K562 (cell line): ENCODE data around the gene FAR2. TPM values are rescaled to one million over a fixed set of nuclear protein-coding genes. Genes with fewer than 3 reads are reported as not detected.

ENCODE experiments used
- BHLHE40 ChIP-seq: IDR thresholded peaks from 2 replicates; pipeline ENCODE4 v1.6.1; 2011; ENCODE audit warnings: low read length, improper control_type of control experiment
- JUN ChIP-seq, 2 experiments: sonication (generic) in 1 of 2; formaldehyde crosslinking in 1 of 2; IDR thresholded peaks; 2 replicates each; pipeline versions ENCODE4 v1.6.1 to v1.8.0; 2012 to 2022; ENCODE audit warnings: borderline replicate concordance in 2 of 2, mild to moderate bottlenecking in 2 of 2, improper control_type of control experiment in 1 of 2, low read depth in 1 of 2, low read length in 1 of 2, missing genetic modification reagents in 1 of 2
- LCOR ChIP-seq: sonication (generic); formaldehyde crosslinking; IDR thresholded peaks from 2 replicates; pipeline ENCODE4 v1.8.0; 2022; ENCODE audit warnings: mild to moderate bottlenecking, missing genetic modification reagents
- MCM7 ChIP-seq, 2 experiments: fragments of 450-650 bp; IDR thresholded peaks; 2 replicates each; pipeline ENCODE4 v1.6.1; 2016 to 2018
- MTA1 ChIP-seq: fragments of 450-650 bp; IDR thresholded peaks from 2 replicates; pipeline ENCODE4 v1.6.1; 2017; ENCODE audit warnings: borderline replicate concordance
- NRF1 ChIP-seq, 2 experiments: fragments of 450-650 bp; IDR thresholded peaks in 1 of 2; conservative IDR thresholded peaks in 1 of 2; 2 replicates each; pipeline ENCODE4 v1.6.1; 2014; ENCODE audit warnings: mild to moderate bottlenecking in 2 of 2
- SMARCA5 ChIP-seq: fragments of 450-650 bp; IDR thresholded peaks from 2 replicates; pipeline ENCODE4 v1.6.1; 2016
- TAF15 ChIP-seq: fragments of 200-400 bp; formaldehyde crosslinking; IDR thresholded peaks from 2 replicates; pipeline ENCODE4 v1.6.1; 2017; ENCODE audit warnings: mild to moderate bottlenecking, low read depth, low read length, moderate library complexity
- THRAP3 ChIP-seq: fragments of 450-650 bp; IDR thresholded peaks from 2 replicates; pipeline ENCODE4 v1.6.1; 2016; ENCODE audit warnings: mild to moderate bottlenecking, inconsistent platforms, borderline replicate concordance
- ZNF239 ChIP-seq: fragments of 250-450 bp; sonication (Bioruptor Pico); IDR thresholded peaks from 2 replicates; pipeline ENCODE4 v1.4.0; 2020; ENCODE audit warnings: mild to moderate bottlenecking
- polyA plus RNA-seq, 8 experiments: library from polyadenylated mRNA; depleted of rRNA in 4 of 8; stranded (reverse) in 5 of 8; unstranded in 3 of 8; fragments of >200 nt; fragmentation: Nextera tagmentation in 2 of 8; fragmentation: Illumina TruSeq in 1 of 8; extraction: Ambion mirVana in 2 of 8; extraction: Trizol in 1 of 8; gene quantifications; 2 replicates each; pipeline versions ENCODE4 v1.2.1 to v1.2.3, GENCODE V29; 2011 to 2014; ENCODE audit warnings: inconsistent platforms in 1 of 8, missing spikeins in 1 of 8
- total RNA-seq, 7 experiments: library from RNA; depleted of rRNA in 6 of 7; stranded (reverse); fragments of >200 nt in 6 of 7; fragmentation: Illumina TruSeq in 2 of 7; extraction: Trizol in 2 of 7; gene quantifications; 2 replicates each; pipeline versions ENCODE4 v1.2.1 to v1.2.3, GENCODE V29; 2011 to 2021; ENCODE audit warnings: low replicate concordance in 1 of 7
- TF ChIP-seq, protein P1 (sequence below): fragments of 450-650 bp; IDR thresholded peaks from 2 replicates; pipeline ENCODE4 v1.6.1; 2016; ENCODE audit warnings: low read depth
- TF ChIP-seq, protein P2 (sequence below): fragments of 150-350 bp; IDR thresholded peaks from 2 replicates; pipeline ENCODE4 v1.6.1; 2014; ENCODE audit warnings: low read depth, mild to moderate bottlenecking, low read length, borderline replicate concordance

Gene FAR2
- total and polyA plus RNA-seq, 9 of the 15 experiments (the other 6 are each of a cell fraction or from before 2014, with no cell fraction given), result 5.0 to 13.4 (median 8.5) TPM

DNA sequence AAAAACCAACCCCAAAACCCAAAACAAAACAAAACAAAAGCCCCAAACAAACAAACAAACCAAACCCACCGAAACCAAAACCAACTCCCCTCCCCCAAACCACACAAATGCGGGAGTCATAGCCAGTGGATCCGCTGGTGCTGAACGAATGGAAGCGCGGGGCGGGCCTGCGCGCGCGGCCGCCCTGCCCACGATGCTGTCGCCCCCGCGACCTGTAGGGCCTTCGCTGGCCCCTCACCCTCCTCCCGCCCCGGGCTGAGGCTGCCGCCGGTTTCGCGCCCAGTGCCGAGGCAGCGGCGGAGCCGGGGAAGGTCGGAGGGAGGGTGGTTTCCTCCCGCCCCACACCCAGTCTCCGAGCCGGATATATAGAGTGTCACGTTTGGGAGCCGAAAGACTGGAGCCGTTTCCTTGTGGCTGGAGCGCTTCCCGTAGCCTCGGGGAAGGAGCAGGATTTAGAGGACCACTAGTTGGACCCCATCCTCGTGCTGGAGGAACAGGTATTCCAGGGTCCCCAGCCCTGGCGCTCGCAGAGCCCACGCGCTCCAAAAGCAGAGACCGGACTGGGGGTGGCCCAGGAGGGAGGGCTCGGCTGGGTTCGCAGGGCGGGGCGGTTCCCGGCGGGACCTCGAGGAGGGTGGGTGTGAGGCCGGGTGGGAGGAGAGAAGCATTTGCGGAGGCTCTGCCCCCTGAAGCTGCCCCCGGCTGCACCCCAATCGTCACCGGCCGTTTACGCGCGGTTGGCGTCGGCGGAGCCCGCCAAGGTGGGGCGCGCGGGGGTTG is at the start of gene FAR2 (continued):
- 0 out of 2 replicates have a peak, but pooled peaks have one; percentile 27 for TF ChIP-seq LCOR (CRISPR knock-in tag)
- TF ChIP-seq JUN (IDR thresholded peaks at IDR 0.05; ENCODE audit: borderline replicate concordance, low read depth, low read length), result no peak
- no peak for TF ChIP-seq JUN (CRISPR knock-in tag; IDR thresholded peaks at IDR 0.05; ENCODE audit: borderline replicate concordance)
- no peak for TF ChIP-seq MTA1
- TF ChIP-seq THRAP3, result no peak
- peak; percentile 54 to 56; a peak in 3 of 4 replicates for TF ChIP-seq NRF1 (conservative IDR thresholded peaks at IDR 0.05 in 1 of 2, IDR thresholded peaks at IDR 0.05 in 1 of 2)
- TF ChIP-seq, protein P1, sequence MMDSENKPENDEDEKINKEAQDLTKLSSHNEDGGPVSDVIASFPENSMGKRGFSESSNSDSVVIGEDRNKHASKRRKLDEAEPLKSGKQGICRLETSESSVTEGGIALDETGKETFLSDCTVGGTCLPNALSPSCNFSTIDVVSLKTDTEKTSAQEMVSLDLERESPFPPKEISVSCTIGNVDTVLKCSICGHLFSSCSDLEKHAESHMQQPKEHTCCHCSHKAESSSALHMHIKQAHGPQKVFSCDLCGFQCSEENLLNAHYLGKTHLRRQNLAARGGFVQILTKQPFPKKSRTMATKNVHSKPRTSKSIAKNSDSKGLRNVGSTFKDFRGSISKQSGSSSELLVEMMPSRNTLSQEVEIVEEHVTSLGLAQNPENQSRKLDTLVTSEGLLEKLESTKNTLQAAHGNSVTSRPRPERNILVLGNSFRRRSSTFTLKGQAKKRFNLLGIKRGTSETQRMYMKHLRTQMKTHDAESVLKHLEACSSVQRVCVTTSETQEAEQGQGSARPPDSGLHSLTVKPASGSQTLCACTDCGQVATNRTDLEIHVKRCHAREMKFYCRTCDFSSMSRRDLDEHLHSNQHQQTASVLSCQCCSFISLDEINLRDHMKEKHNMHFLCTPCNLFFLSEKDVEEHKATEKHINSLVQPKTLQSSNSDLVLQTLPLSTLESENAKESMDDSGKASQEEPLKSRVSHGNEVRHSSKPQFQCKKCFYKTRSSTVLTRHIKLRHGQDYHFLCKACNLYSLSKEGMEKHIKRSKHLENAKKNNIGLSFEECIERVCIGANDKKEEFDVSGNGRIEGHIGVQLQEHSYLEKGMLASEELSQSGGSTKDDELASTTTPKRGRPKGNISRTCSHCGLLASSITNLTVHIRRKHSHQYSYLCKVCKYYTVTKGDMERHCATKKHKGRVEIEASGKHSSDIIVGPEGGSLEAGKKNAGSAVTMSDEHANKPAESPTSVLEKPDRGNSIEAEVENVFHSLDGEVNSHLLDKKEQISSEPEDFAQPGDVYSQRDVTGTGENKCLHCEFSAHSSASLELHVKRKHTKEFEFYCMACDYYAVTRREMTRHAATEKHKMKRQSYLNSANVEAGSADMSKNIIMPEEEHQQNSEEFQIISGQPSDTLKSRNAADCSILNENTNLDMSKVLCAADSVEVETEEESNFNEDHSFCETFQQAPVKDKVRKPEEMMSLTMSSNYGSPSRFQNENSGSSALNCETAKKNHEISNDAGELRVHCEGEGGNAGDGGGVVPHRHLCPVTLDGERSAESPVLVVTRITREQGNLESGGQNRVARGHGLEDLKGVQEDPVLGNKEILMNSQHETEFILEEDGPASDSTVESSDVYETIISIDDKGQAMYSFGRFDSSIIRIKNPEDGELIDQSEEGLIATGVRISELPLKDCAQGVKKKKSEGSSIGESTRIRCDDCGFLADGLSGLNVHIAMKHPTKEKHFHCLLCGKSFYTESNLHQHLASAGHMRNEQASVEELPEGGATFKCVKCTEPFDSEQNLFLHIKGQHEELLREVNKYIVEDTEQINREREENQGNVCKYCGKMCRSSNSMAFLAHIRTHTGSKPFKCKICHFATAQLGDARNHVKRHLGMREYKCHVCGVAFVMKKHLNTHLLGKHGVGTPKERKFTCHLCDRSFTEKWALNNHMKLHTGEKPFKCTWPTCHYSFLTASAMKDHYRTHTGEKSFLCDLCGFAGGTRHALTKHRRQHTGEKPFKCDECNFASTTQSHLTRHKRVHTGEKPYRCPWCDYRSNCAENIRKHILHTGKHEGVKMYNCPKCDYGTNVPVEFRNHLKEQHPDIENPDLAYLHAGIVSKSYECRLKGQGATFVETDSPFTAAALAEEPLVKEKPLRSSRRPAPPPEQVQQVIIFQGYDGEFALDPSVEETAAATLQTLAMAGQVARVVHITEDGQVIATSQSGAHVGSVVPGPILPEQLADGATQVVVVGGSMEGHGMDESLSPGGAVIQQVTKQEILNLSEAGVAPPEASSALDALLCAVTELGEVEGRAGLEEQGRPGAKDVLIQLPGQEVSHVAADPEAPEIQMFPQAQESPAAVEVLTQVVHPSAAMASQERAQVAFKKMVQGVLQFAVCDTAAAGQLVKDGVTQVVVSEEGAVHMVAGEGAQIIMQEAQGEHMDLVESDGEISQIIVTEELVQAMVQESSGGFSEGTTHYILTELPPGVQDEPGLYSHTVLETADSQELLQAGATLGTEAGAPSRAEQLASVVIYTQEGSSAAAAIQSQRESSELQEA, result no peak
- no peak for TF ChIP-seq SMARCA5
- no peak for TF ChIP-seq ZNF239 (CRISPR knock-in tag)
- no peak for TF ChIP-seq TAF15
- TF ChIP-seq, protein P2, sequence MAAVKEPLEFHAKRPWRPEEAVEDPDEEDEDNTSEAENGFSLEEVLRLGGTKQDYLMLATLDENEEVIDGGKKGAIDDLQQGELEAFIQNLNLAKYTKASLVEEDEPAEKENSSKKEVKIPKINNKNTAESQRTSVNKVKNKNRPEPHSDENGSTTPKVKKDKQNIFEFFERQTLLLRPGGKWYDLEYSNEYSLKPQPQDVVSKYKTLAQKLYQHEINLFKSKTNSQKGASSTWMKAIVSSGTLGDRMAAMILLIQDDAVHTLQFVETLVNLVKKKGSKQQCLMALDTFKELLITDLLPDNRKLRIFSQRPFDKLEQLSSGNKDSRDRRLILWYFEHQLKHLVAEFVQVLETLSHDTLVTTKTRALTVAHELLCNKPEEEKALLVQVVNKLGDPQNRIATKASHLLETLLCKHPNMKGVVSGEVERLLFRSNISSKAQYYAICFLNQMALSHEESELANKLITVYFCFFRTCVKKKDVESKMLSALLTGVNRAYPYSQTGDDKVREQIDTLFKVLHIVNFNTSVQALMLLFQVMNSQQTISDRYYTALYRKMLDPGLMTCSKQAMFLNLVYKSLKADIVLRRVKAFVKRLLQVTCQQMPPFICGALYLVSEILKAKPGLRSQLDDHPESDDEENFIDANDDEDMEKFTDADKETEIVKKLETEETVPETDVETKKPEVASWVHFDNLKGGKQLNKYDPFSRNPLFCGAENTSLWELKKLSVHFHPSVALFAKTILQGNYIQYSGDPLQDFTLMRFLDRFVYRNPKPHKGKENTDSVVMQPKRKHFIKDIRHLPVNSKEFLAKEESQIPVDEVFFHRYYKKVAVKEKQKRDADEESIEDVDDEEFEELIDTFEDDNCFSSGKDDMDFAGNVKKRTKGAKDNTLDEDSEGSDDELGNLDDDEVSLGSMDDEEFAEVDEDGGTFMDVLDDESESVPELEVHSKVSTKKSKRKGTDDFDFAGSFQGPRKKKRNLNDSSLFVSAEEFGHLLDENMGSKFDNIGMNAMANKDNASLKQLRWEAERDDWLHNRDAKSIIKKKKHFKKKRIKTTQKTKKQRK, result no peak
- peak; percentile 22; the same call in 1 of the 2 replicates for TF ChIP-seq BHLHE40
- TF ChIP-seq MCM7 (IDR thresholded peaks at IDR 0.05), result 0 out of 4 replicates have a peak, but pooled peaks of 1 of the 2 experiments have one; percentile 39
